HG03108 (cell line): Measurements from ENCODE around the gene TGM6.

ENCODE experiments used
- ATAC-seq: cut with Tn5 transposase; IDR thresholded peaks from one replicate; pipeline ENCODE4 v1.9.1; 2021; ENCODE audit warnings: moderate library complexity; ENCODE audit not compliant: unreplicated experiment

TGM6 gene

GRCh38 chr20:2480381-2480780, 99.7 kb downstream of the TGM6 start:
- ATAC-seq: no peak
